ENCODE data around the gene ASTE1. TPM values are rescaled to one million over a fixed set of nuclear protein-coding genes. Genes with fewer than 3 reads are reported as not detected.
"Not testable (repeated sequence)": the region's sequence is repeated elsewhere in the genome, so short reads cannot be mapped to it uniquely, and the experiment has no call there.

The ASTE1 gene, protein sequence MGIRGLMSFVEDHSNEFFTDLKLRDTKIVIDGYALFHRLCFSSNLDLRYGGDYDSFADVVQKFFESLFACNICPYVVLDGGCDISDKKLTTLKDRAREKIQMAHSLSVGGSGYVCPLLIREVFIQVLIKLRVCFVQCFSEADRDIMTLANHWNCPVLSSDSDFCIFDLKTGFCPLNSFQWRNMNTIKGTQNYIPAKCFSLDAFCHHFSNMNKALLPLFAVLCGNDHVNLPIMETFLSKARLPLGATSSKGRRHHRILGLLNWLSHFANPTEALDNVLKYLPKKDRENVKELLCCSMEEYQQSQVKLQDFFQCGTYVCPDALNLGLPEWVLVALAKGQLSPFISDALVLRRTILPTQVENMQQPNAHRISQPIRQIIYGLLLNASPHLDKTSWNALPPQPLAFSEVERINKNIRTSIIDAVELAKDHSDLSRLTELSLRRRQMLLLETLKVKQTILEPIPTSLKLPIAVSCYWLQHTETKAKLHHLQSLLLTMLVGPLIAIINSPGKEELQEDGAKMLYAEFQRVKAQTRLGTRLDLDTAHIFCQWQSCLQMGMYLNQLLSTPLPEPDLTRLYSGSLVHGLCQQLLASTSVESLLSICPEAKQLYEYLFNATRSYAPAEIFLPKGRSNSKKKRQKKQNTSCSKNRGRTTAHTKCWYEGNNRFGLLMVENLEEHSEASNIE
- total RNA-seq, result 1 to 10 TPM; 9.0 to 9.4 TPM

DNA sequence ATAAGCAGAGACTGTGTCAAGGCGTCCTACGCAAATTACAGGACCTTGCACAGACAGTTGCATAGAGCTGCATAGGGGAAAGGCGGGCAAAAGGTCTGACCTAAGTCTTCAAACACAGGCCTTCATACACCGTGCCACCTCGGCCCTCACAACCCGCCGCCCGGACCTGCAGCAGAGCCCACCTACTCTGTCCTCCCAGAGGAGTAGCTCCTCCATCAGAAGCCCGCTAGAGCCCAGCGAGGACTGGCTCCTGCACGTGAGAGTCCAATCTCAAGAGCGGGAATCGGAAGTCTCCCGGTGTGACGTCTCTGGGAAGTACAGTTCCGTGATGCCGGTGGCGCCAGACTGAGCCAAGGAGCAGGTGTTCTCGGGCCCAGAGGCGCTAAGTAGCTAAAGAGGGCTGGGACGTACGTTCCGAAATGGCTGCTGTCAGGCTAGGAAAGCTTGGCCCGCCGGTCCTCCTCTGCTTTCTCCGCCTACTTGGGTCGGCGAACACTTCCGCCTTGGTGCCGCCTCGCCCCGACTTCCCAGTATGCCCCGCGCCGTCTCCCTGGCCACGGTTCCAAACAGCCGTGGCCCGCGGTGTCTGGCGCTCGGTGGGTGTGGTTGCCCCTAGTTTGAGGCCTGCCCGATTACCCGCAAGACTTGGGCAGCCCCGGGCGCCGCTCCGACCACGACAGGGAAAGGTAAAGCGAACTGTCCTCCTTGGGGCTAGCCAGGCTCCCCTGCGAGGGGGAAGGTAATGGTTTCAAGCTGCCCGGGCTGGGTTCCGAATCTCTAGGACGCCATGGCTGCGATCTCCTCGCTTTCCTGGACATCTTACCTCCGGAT, at the start of gene ASTE1, which contains the start of gene NEK11:
Gene ASTE1 (minus strand): TSS at position 505 of the 831 bp plus-strand sequence. CDS start 1,519 bp downstream, outside the sequence.
Gene NEK11 (plus strand): TSS at position 557 of the 831 bp plus-strand sequence. CDS start 2,832 bp downstream, outside the sequence.
- POLR2A ChIA-PET, result interaction anchor here (0.6 to 1.5 kb wide), 3 partner anchors 11 to 133 kb away, joined by 3 to 11 read pairs (median 9); partner anchors contain the start of gene ATP2C1

DNA sequence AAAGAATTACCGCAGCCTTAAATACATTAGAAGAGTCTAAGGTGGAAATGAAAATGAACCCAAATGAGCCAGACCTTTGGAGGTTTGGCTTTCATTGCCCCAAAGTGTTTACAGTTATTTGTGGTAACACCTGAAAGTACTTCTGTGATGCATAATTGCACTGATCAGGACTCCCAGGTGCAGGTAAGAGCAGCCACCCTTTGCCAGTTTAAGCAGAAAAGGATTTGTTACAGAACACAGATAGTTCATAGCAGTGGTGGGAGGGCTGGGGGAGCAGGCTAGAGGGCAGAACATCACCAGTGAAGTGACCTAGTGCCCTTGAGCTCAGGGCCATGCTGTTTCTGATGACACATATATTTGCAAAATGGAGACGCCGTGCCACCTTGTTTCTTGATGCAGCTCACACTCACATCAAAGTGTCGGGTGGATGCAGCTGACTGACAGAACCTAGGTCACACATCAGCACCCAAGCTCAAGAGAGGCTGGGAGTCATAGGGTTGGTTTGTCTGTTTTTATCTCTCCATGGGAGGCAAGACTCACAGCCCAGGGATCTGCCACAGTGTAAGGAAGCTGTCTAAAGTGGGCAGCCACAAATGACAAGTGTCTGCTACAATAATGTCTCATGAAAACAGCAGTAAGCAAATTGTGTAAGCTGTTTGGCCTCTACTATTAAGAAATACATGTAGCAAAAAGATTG, 49.2 kb upstream of the ASTE1 start:
- CTCF ChIA-PET, result no interaction called here
- POLR2A ChIA-PET, result no interaction called here

More for the DNA sequence above, at the start of gene ASTE1, which contains the start of gene NEK11:
- CTCF ChIA-PET, result interaction anchor here (1.2 kb wide), 1 partner anchor 10 kb away, joined by 3 read pairs; no protein-coding TSS in a partner anchor

DNA sequence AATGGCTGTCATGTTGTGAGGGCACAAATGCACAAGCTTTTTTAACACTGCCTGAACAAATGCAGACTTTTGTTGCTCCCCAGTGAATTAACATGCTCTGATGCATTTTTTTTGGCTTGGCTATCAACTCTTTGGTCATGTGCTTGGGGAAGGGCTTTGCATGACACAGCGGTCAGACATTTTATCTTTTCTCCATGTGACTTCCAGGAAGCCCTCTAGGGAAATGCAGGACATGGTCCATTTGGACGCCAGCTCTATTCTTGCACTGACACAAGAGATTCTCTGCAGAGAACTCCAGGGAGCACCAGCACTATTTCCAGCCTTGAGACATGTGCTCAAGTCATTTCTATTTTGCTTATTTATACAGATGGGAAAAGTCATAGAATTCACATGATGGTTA, 46.2 kb upstream of the ASTE1 start:
- POLR2A ChIA-PET, result no interaction called here

DNA sequence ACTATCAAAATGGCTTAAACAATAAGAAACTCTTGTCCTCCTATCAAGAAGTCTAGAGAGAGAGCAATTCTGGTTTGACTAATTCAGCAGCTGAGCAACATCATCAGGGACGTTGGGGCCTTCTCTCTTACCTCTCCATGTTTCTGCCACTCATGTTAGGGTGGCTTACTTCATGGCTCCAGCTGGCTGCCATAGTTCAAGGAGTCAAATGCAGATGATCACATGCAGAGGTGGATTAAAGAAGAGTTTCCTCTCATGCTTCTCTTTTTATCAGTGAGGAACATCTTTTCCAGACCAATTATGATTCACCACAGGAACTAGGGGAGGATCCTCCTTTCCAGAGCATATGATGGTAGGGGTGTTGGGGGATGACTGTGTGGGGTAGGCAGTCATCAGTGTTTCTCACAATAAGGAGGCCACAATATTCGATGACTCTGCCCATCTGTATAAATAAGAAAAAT, 45.5 kb upstream of the ASTE1 start:
- ChIA-PET POLR2A (no interaction called here), CTCF (no interaction called here)

More for the DNA sequence above, 46.2 kb upstream of the ASTE1 start:
- CTCF ChIA-PET, result no interaction called here

DNA sequence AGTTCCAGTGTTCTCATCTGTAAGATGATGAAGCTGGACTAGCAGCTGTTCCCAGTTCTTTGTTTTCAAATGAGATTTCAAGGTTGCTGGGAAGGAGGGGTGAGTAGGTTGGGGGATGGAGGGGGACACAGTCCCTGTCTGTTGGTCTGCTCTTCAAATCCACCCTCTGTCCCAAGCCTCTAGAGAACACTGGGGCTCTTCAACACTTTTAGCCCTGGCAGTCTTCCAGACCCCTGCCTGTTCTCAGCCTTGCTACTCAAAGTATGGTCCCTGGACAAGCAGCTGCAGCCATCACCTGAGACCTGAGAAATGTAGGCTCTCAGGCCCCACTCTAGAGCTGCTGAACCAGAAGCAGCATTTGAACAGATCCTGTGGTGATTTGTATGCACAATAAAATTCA, 41.4 kb upstream of the ASTE1 start:
- ChIA-PET CTCF (no interaction called here), POLR2A (no interaction called here)

DNA sequence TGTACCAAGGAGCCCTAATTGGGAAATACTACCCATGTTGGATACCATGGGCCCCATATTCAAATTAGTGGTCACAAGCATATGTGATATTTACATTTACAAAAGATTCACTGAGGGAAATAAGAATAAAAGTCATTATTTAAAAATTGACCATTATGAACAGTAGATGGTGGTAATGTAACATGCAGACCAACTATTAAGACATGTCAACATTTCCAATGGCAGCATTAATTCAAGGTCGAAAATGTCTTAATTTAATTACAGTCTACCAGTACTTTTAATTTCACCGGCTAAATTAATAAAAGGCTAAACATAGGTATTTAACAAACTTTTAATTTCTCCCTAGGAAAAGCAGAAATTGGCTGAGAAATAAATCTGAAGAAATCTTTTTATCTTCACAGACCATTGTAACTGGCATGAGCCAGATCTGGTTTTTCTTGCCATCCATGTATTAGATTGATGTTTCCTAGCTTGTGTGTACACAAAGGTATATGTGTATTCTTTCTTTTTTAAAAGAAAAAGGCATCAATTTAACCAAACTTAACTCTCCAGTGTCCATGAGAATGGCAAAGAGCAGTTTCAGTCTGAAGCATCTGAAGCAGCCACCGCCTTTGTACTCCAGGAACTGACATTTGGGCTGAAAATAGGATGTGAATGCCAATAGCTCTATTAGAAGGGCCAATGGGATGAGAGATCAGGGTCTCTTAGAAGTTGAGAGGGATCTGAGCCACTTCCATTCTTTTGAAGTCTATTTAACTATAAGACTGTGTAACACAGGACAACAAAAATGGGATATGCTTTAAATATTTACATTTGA, 26.6 kb upstream of the ASTE1 start:
- POLR2A ChIA-PET, result no interaction called here
- CTCF ChIA-PET, result interaction anchor here (1.5 kb wide), 1 partner anchor 21 kb away, joined by 3 read pairs; no protein-coding TSS in a partner anchor

DNA sequence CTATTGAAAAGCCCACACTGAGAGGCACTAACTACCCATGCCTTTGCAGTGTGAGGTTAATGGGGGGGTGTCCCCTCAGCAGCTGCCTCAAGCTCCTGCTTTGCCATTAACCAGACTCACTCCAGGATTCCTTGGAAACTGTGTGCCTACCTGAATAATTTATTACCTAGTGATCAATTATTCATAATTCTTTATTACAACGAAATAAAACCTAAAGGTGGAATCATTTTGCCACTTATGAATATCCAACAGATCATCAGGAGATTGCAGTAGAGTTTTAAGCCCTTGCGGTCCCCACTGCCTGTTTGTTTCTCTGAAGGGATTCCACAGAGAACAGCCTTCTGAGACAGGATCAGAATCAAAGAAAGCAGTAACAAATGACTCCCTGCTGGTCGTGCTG, 23.4 kb upstream of the ASTE1 start:
- ChIA-PET POLR2A (no interaction called here), CTCF (no interaction called here)

DNA sequence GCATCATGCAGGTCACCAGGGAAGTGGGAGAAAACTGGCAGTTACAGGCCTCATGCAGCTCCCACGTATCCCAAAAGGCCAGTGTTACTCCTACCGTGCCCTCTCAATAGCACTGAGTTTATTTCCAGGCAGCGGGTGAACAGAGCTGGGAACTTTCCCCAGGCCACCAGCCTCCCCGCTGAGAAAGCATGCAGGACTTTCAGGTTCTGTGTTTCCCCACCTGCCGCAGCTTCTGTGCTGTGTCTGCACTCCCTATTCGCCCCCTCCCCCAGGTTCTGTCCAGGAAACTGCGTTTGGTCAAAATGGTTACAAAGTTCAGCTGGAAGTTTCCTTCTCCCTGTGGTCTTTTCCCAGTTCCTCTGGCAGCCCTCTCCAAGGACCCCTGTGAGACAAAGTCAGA, 21.4 kb upstream of the ASTE1 start:
- CTCF ChIA-PET, result interaction anchor here (1.2 kb wide), 1 partner anchor 15 kb away, joined by 3 read pairs; no protein-coding TSS in a partner anchor
- POLR2A ChIA-PET, result no interaction called here

DNA sequence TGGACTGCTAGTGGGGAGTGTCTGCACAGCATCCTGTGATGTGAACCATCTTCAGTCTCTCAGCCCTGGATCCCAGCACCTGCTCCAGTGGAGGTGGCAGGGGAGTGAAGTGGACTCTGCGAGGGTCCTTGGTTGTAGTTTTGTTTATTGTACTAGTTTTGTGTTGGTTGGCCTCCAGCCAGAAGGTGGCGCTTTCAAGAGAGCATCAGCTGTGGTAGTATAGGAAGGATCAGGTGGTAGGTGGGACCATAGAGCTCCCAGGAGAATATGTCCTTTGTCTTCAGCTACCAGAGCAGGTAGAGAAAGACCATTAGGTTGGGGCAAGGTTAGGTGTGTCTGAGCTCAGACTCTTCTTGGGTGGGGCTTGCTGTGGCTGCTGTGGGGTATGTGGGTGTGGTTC, 21.0 kb upstream of the ASTE1 start:
- POLR2A ChIA-PET, result no interaction called here
- CTCF ChIA-PET, result no interaction called here

DNA sequence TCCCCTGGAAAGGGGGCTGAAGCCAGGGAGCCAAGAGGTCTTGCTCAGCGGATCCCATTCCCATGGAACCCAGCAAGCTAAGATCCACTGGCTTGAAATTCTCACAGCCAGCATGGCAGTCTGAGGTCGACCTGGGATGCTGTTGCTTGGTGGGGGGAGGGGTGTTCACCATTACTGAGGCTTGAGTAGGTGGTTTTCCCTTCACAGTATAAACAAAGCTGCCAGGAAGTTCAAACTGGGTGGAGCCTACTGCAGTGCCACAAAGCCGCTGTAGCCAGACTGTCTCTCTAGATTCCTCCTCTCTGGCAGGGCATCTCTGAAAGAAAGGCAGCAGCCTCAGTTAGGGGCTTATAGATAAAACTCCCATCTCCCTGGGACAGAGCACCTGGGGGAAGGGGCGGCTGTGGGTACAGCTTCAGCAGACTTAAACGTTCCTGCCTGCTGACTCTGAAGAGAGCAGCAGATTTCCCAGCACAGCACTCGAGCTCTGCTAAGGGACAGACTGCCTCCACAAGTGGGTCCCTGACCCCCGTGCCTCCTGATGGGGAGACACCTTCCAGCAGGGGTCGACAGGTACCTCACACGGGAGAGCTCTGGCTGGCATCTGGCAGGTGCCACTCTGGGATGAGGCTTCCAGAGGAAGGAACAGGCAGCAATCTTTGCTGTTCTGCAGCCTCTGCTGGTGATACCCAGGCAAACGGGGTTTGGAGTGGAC, 15.8 kb upstream of the ASTE1 start:
- POLR2A ChIA-PET, result not testable (repeated sequence)
- CTCF ChIA-PET, result interaction anchor here (2.0 kb wide), 1 partner anchor 9 kb away, joined by 5 read pairs; no protein-coding TSS in a partner anchor

DNA sequence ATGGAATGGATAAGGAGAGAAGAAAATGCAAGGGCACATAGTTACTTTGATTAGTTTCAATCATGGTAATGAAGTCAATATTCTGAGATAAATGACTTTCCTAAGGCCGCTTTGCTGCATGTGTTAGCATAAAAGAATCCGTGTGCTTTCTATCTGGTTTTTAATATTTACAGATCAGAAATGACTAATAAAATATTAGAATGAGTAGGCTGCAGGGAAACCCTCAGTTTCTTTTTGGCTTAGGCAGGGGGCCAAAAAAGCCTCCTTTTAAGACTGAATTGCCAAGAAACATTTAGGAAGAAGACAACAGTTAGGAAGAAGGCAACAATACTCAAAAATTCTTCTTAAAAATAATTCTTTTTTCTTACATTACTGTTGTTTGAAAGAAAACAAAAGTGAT, 11.7 kb upstream of the ASTE1 start:
- ChIA-PET CTCF (no interaction called here), POLR2A (no interaction called here)

DNA sequence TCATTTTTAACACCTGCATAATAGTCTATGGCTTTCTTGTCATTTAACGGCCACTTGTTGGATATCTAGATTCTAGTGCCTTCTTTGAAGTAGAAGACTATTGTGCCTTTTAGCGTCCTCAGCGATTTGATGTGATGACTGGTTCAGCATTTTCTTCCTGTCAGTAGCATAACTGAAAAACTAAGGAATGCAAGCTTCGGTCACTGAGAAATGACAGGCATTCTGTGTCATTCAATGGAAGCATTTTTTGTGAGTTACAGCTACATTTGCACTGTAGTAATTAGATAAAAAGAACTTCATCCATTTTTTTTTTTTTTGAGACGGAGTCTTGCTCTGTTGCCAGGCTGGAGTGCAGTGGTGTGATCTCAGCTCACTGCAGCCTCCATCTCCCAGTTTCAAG, 10.4 kb upstream of the ASTE1 start:
- POLR2A ChIA-PET, result no interaction called here
- CTCF ChIA-PET, result no interaction called here

DNA sequence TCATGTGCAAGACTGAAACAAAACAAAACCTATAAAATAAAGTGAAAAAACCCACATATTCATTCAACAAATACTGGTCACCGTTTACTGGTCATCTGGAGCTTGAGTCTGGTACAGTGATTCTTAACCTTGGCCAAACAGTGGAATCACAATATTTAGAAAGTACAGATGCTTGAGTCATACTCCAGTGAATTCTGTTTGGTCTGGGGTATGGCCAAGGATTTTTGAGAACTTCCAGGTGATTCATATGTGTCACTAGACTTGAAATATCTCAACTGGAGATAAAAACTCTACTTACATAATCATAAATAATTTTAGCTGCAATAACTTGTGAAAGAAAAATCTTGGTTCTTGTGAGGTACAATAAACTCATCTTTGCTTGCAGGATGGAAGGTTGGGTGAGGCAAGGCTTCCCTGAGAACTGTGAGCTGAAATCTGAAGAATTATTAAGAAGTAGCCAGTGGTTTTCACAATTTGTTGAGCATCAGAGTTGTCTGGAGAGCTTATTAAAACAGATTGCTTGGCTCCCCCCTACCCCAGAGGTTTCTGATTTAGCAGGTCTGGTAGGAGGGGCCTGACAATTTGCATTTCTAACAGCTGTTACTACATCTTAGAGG, 9.7 kb upstream of the ASTE1 start:
- POLR2A ChIA-PET, result interaction anchor here (0.6 kb wide), 1 partner anchor 270 kb away, joined by 4 read pairs; no protein-coding TSS in a partner anchor
- CTCF ChIA-PET, result no interaction called here

DNA sequence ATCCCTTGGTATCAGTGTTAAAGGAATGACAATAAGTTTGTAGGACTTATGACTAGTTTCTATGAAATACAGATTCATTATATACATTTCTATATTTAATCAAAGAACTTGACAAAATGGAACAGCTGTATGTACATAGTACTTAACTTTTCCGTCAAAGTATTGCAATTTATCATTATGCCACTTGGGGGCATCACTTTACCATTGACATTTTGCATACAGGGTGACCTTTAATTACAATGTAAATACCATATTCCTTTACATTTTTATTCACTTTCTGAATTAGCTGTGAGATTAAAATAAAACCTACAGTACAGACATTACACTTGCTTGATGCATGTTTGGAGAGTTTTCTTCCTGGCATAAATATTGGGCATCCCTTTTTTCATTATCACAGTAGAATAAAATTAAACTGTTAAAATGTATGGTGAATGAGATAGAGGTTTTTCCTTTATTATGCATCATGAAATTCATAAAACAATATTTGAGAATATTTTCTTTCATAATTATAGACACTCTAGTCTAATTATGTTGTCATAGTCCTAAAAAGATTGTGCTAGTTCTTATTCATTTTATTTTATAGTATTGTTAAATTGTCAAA, 7.0 kb upstream of the ASTE1 start:
- POLR2A ChIA-PET, result no interaction called here
- CTCF ChIA-PET, result interaction anchor here (0.6 to 1.7 kb wide), 5 partner anchors 8 to 1150 kb away, joined by 3 to 5 read pairs (median 4); partner anchors contain the start of gene NUDT16

DNA sequence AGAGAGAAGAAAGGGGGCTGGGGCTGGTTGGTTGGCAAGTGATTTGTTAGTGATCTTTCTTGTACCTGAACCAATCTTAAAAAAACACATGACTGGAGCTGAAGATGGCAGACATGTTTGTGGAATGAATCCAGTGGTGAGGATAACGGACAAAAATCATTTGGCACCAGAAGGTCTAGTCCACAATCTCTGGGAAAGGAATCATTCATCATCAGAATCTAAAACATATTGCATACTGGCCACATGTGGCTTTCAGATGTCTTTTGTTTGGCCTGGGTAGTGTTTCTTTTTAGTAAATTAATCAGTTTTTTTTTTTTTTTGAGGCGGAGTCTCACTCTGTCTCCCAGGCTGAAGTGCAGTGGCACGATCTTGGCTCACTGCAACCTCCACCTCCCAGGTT, 5.0 kb upstream of the ASTE1 start:
- POLR2A ChIA-PET, result no interaction called here
- CTCF ChIA-PET, result interaction anchor here (0.7 kb wide), 1 partner anchor 10 kb away, joined by 3 read pairs; no protein-coding TSS in a partner anchor

DNA sequence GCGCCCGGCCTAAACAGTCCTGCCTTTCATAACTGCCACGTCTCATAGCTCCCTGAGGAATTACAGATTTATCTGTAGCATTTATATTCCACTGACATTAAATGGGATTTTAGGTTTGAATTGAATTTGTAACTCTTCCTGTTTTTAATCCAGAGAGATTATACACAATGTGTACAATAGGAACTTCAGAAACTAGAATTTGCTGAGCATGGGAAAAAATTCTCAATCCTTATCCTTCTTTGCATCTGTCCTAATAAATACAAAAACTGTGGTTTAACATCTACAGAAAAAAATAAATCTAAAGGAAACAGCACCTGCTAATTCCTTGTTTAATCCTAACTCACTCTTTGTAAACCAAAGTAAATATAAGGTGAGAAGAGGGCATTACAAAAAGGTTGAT, 2.2 kb upstream of the ASTE1 start:
- CTCF ChIA-PET, result no interaction called here
- POLR2A ChIA-PET, result no interaction called here

DNA sequence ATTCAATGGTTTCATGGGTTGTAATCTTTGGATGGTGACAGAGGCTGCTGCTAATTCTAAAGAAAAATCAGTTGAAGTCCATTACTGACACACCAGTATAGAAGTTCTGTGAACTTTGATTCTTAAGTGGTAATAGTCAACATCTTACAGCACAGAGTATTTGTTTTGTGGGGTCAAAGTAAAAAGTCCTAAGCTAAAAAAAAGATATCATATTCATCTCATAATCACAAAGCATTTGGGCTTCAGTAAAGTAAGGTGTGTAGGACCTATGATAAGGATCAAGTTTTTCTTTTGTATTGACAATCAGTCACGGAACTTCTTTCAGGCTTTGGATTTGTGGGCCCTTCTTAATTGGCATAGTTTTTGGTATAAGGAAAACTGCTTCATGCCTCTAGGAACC, 1.1 kb downstream of the ASTE1 start:
- CTCF ChIA-PET, result interaction anchor here (0.6 kb wide), 1 partner anchor 302 kb away, joined by 4 read pairs; no protein-coding TSS in a partner anchor
- POLR2A ChIA-PET, result interaction anchor here (0.6 to 1.1 kb wide), 2 partner anchors 10 to 15 kb away, joined by 3 to 11 read pairs; no protein-coding TSS in a partner anchor
